Muscle of leg (tissue), 11 donors: Measurements from ENCODE around the gene PLEKHA8. TPM values are rescaled to one million over a fixed set of nuclear protein-coding genes. Genes with fewer than 3 reads are reported as not detected.
"Not testable (repeated sequence)": the region's sequence is repeated elsewhere in the genome, so short reads cannot be mapped to it uniquely, and the experiment has no call there.

Experiments
- DNase-seq: peaks from one replicate; pipeline ENCODE4 v3.0.0; 2013
- H3K27ac ChIP-seq: one replicate; pipeline ENCODE4 v1.5.1; 2013; ENCODE audit warnings: mild to moderate bottlenecking, low read length, control low read depth
- H3K27me3 ChIP-seq: one replicate; pipeline ENCODE4 v1.6.1; 2013; ENCODE audit warnings: low read length; ENCODE audit not compliant: control insufficient read depth, insufficient read depth
- H3K36me3 ChIP-seq: one replicate; pipeline ENCODE4 v1.6.1; 2013; ENCODE audit warnings: low read length; ENCODE audit not compliant: control insufficient read depth, insufficient read depth
- H3K4me1 ChIP-seq: one replicate; pipeline ENCODE4 v1.6.1; 2013; ENCODE audit warnings: low read length; ENCODE audit not compliant: control insufficient read depth, insufficient read depth
- H3K4me3 ChIP-seq: one replicate; pipeline ENCODE4 v1.5.1; 2013; ENCODE audit warnings: low read length, control low read depth
- H3K9me3 ChIP-seq: replicated peaks from 2 replicates; pipeline ENCODE4 v1.6.1; 2013; ENCODE audit warnings: low read depth, low read length; ENCODE audit not compliant: control insufficient read depth
- WGBS: methylation state at CpG from one replicate; pipeline ENCODE4 v1.1.5; 2013; ENCODE audit warnings: missing lambda C conversion rate; ENCODE audit not compliant: insufficient coverage; 5-methylcytosine and 5-hydroxymethylcytosine counted together
- polyA plus RNA-seq, 8 donors: library from polyadenylated mRNA; unstranded; fragments of 120-200 nt; gene quantifications; one replicate each; pipeline versions ENCODE4 v1.2.1 to v1.2.3, GENCODE V29; 2013; ENCODE audit warnings: inconsistent platforms in 1 of 8, low replicate concordance in 1 of 8; ENCODE audit not compliant: insufficient read length in 8 of 8, insufficient read depth in 1 of 8
- total RNA-seq: library from RNA; stranded (reverse); fragments of 120-200 nt; gene quantifications from one replicate; pipeline ENCODE4 v1.2.4, GENCODE V29; 2013

Gene PLEKHA8
- total and polyA plus RNA-seq, 9 donors: 7.7 to 13.3 (median 11.2) TPM

DNA sequence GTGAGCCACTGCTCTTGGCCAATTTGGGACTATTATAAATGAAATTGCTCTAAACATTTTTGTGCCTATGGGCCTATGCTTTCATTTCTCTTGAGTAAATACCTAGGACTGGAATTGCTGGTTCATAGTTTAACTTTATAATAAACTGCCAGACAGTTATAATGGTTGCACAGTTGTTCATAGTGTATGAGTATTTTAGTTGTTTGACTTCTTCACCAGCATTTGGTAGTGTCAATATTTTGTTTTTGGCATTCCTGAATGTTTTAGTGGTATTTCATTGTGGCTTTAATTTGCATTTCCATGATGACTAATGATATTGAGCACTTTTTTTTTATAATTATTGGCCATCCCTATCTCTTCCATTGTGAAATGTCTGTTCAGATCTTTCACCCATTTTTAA lies 29.5 kb downstream of the PLEKHA8 start:
- Histone ChIP-seq H3K4me3 (no peak overlapping the region), H3K27me3 (no peaks in the 10 kb centered on the region), H3K4me1 (no peaks in the 10 kb centered on the region), H3K9me3 (no peaks in the 10 kb centered on the region), H3K27ac (no peak overlapping the region), H3K36me3 (peaks cover 19% of the 10 kb centered on the region)
- DNase-seq: no peak

DNA sequence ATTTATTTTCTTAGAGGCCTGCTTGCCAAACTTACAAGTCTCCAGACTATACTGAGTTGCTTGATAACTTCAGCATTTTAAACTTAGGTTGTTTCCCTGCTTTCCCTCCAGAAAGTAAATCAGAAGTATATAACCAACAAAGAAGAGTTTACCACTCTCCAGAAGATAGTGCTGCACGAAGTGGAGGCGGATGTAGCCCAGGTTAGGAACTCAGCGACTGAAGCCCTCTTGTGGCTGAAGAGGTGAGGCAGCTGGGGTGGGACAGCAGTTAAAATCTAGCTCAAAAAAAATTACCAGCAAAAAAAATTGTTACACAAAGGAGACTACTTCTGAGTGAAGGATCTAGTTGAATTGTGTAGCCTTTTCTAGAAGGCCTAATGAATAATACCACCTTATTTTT lies 33.6 kb downstream of the PLEKHA8 start:
- H3K4me1 ChIP-seq, H3K9me3 ChIP-seq, H3K4me3 ChIP-seq, H3K27ac ChIP-seq, H3K27me3 ChIP-seq: not testable (repeated sequence)
- peak; percentile 43 for DNase-seq
- H3K36me3 ChIP-seq: peaks cover 19% of the 10 kb centered on the region
- WGBS: no CpG with 5 or more reads among the region's 3 CpGs

DNA sequence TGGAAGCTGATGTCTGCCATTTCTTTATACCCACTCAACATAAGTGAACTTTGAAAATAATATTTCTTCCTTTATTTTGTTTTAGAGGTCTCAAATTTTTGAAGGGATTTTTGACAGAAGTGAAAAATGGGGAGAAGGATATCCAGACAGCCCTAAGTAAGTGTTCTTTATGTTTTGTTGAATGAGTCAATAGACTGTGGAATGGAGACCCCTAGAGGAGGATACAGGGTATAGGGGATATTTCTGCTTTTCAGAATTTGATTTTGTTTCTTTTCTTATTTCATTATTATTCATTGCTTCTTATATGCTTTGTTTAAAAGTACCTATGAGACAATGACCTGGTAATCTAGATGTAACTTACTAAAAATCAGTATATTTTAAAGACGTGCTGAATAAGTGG lies 34.4 kb downstream of the PLEKHA8 start:
- Histone ChIP-seq H3K4me3 (no peak overlapping the region), H3K4me1 (no peaks in the 10 kb centered on the region), H3K36me3 (peaks cover 19% of the 10 kb centered on the region), H3K27me3 (no peaks in the 10 kb centered on the region), H3K9me3 (no peaks in the 10 kb centered on the region), H3K27ac (no peak overlapping the region)
- DNase-seq: peak; percentile 70
- WGBS: no CpG with 5 or more reads among the region's 1 CpG

DNA sequence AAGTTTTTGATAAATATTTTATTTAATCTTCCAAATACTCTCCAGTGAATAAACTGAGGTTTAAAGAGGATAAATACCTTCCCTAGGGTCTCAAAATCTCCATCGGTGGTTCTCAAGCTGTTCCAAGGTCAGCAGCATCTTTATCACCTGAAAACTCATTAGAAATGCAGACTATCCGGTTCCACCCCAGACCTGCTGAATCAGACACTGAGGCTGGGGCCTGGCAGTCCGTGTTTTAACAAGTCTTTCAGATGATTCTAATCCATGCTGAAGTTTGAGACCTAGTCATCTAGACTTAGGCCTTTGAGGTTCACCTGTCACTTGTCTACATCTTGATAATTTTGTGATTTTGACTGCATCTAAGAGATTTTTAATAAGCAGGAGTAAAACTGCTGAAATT lies 37.5 kb downstream of the PLEKHA8 start:
- no peaks in the 10 kb centered on the region for H3K9me3 ChIP-seq
- peaks cover 20% of the 10 kb centered on the region for H3K36me3 ChIP-seq
- WGBS: 100% methylated on average over 2 of the region's 3 CpGs
- H3K27me3 ChIP-seq: no peaks in the 10 kb centered on the region
- no peak overlapping the region for H3K27ac ChIP-seq
- DNase-seq: no peak
- no peak overlapping the region for H3K4me3 ChIP-seq
- no peaks in the 10 kb centered on the region for H3K4me1 ChIP-seq

DNA sequence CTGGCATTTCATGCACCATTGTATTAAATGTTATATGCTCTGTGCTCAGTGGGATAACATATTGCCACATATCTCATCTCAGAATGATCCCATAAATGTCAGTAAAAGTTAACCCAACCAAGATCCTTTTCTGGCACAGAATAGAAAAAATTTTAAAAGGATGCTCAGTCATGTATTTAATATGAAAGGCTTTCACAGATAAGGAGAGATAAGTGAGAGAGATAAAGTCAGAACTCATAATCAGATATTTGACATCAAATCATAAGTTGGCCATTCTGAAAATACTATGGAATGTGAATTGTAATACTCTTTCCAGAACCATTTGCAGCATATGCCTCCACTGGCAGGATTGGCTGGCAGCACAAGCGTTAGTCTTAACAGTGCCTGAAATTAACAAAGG lies 38.5 kb downstream of the PLEKHA8 start:
- no peaks in the 10 kb centered on the region for H3K27me3 ChIP-seq
- peaks cover 24% of the 10 kb centered on the region for H3K36me3 ChIP-seq
- H3K4me3 ChIP-seq: no peak overlapping the region
- no peak for DNase-seq
- H3K27ac ChIP-seq: no peak overlapping the region
- 100% methylated on average over 1 of the region's 1 CpG for WGBS
- no peaks in the 10 kb centered on the region for H3K4me1 ChIP-seq
- H3K9me3 ChIP-seq: no peaks in the 10 kb centered on the region

DNA sequence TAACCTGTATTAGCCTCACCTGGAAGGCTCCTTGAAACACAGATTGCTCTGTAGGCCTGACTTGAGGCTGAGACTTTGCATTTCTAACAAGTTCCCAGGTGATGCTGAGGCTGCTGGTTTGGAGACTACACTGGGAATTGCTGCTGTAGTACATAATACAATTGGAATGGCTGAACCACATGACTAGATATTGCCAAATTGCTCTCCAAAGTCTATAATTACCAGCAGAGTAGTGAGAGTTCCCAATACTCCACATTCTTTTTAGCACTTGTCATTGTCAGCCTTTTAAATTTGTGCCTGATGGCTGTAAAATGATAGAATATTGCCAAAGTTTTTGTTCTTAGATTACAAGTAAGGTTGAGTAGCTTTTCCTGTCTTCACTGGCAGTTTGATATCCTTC lies 39.9 kb downstream of the PLEKHA8 start:
- H3K27me3 ChIP-seq: no peaks in the 10 kb centered on the region
- H3K9me3 ChIP-seq: no peaks in the 10 kb centered on the region
- H3K4me1 ChIP-seq: no peaks in the 10 kb centered on the region
- peak; percentile 74 for DNase-seq
- no peak overlapping the region for H3K27ac ChIP-seq
- peaks cover 24% of the 10 kb centered on the region for H3K36me3 ChIP-seq
- H3K4me3 ChIP-seq: no peak overlapping the region

DNA sequence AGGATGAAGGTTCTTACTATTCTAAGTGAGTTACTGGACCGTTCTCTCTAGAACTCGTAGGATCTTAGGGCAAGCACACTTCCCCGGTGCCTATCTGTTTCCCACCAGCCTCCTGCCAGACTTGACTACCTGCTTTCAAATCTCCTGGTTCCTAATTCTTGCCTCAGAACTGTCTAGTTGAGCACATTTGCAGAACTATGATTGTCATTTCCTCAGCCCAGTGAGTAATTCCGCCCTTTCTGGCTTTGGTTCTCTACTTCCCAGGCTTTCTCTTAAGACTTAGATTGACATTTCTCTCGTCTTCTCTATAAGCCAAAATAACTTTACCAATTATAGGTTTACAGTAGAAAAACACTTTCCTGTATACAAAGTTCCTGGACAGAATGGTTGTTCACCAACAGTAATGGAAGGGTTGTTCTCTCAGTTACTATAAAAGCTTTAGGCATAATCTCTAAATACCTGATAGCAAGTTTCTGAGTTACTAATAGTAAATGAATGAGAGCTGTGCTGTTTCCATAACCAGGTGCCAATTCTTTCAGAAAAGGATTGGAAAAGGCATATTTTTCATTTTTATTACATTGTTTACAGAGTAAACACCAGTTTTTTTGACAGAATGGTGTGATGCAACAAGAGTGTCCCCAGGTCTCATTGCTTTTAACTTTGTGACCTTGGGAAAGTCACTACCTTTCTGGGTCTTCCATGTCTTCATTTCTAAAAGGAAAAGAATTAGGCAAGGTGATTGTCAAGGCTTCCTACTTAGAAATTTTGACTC lies 41.1 kb downstream of the PLEKHA8 start:
- 82% methylated on average over 3 of the region's 5 CpGs for whole genome bisulfite sequencing

DNA sequence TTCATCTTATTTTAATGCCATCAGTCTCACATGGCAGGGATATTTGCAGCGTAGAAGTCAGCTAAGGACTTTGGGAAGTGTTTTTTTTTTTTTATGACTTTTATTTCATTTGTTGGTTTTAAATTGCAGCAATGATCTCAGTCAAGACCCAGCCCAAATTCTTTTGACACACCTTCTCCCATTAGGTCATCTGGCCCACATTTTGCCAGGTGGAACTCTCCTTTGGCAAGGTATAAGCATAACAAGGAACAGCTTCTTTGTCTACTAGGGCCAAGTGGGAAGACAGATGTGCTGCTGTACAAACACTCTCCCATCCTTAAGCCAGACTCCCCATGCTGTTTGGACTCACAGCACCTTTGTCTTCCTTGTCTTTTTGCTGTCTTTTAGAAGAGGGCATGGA lies 41.8 kb downstream of the PLEKHA8 start:
- no peak for DNase-seq
- H3K27me3 ChIP-seq: no peaks in the 10 kb centered on the region
- H3K36me3 ChIP-seq: peaks cover 10% of the 10 kb centered on the region
- no peak overlapping the region for H3K4me3 ChIP-seq
- no peaks in the 10 kb centered on the region for H3K4me1 ChIP-seq
- H3K9me3 ChIP-seq: no peaks in the 10 kb centered on the region
- no peak overlapping the region for H3K27ac ChIP-seq
- WGBS: no CpG with 5 or more reads among the region's 1 CpG

More for the DNA sequence above, 41.1 kb downstream of the PLEKHA8 start:
- H3K4me3 ChIP-seq: no peak overlapping the region
- no peaks in the 10 kb centered on the region for H3K4me1 ChIP-seq
- H3K9me3 ChIP-seq: no peaks in the 10 kb centered on the region
- H3K27me3 ChIP-seq: no peaks in the 10 kb centered on the region
- DNase-seq: no peak
- H3K27ac ChIP-seq: no peak overlapping the region
- H3K36me3 ChIP-seq: peaks cover 15% of the 10 kb centered on the region

DNA sequence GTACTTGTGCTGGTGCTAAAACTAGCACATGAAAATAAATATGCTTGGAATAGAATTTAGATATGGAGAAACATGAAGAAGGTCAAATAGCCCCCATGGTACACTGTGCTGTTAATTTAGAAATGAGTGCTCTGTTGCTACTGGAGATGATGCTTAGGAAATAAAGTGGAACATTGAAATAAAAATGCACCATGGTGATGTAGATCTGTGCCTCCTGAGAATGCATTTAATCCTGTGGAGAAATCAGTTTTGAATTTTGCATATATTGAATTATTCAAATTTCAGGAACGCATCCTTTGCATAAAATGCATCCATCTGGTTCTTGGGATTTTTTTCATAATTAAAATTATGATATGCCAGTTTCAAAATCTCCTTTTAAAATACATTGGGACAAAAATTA lies 44.5 kb downstream of the PLEKHA8 start:
- Histone ChIP-seq H3K4me3 (no peak overlapping the region), H3K27me3 (no peaks in the 10 kb centered on the region), H3K36me3 (peaks cover 10% of the 10 kb centered on the region), H3K27ac (no peak overlapping the region), H3K4me1 (no peaks in the 10 kb centered on the region), H3K9me3 (no peaks in the 10 kb centered on the region)
- no peak for DNase-seq
- WGBS: no CpG with 5 or more reads among the region's 1 CpG

DNA sequence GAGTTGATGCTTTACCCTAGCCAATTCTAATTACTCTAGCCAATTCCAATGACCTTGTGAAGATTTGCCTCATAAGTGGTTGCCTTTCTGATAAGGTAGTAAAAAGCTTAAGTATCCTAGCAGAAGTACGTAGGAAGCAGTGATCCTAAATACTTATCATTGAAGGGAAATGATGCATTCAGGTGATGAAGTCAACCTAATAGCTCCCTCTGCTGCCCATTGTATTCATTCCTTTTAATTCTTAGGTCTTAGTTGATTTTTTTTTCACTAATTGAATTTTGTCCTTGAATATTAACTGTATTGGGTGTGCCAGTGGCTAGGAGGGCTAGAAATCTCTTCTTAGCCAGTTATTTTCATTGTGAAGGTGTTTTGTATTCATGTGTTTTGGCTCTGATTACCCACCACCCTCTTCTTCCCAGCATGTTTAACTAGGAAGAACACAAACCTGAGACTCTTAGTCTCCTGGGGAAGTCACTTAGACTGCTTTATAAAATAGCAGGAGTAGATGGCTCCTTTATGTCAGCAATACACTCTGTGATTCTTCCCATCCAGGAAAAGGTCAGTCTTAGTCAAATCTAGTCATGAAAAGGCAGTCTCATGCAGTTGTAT lies 46.3 kb downstream of the PLEKHA8 start:
- Histone ChIP-seq H3K4me3 (no peak overlapping the region), H3K27ac (no peak overlapping the region), H3K36me3 (peaks cover 15% of the 10 kb centered on the region), H3K27me3 (no peaks in the 10 kb centered on the region), H3K4me1 (no peaks in the 10 kb centered on the region), H3K9me3 (no peaks in the 10 kb centered on the region)
- WGBS: no CpG with 5 or more reads among the region's 1 CpG
- peak; percentile 34 for DNase-seq
